Type B pancreatic cell (in vitro differentiated cells): ENCODE results near the gene MOB3B. TPM values are rescaled to one million over a fixed set of nuclear protein-coding genes. Genes with fewer than 3 reads are reported as not detected.

Experiments used
- DNase-seq: peaks from one replicate; pipeline ENCODE4 v3.0.0; 2021; ENCODE audit warnings: mixed read lengths; ENCODE audit not compliant: unreplicated experiment; ENCODE audit errors: extremely low spot score
- H3K27ac Mint-ChIP-seq: 2 replicates; pipeline ENCODE4 v1.8.0; 2021; ENCODE audit warnings: mild to moderate bottlenecking, mixed read lengths
- H3K27me3 Mint-ChIP-seq: 2 replicates; pipeline ENCODE4 v1.8.0; 2021; ENCODE audit warnings: mixed read lengths
- H3K36me3 Mint-ChIP-seq: 2 replicates; pipeline ENCODE4 v1.8.0; 2021; ENCODE audit warnings: mixed read lengths
- H3K4me1 Mint-ChIP-seq: one replicate; pipeline ENCODE4 v1.8.0; 2021; ENCODE audit warnings: mixed read lengths; ENCODE audit not compliant: unreplicated experiment
- H3K4me3 Mint-ChIP-seq: 2 replicates; pipeline ENCODE4 v1.8.0; 2021; ENCODE audit warnings: mild to moderate bottlenecking, mixed read lengths
- H3K9me3 Mint-ChIP-seq: 2 replicates; pipeline ENCODE4 v1.8.0; 2021; ENCODE audit warnings: mixed read lengths
- CTCF ChIP-seq: fragments of 200-600 bp; sonication (generic); conservative IDR thresholded peaks from 2 replicates; pipeline ENCODE4 v1.5.0; 2021; ENCODE audit warnings: antibody characterized with exemption, mild to moderate bottlenecking
- total RNA-seq: library from RNA; stranded (reverse); gene quantifications from 2 replicates; pipeline ENCODE4 v1.2.1, GENCODE V29; 2021; ENCODE audit warnings: low replicate concordance

The MOB3B gene
- total RNA-seq, 1 donor from 2014 or later = 27.5 TPM

GRCh38 chr9:27371382-27371781 lies 158.2 kb downstream of the MOB3B start:
- H3K9me3 Mint-ChIP-seq = no peaks in the 10 kb centered on the region
- H3K27ac Mint-ChIP-seq = peak overlapping the region; percentile 76
- H3K4me1 Mint-ChIP-seq = peaks cover 42% of the 10 kb centered on the region
- no peaks in the 10 kb centered on the region for H3K27me3 Mint-ChIP-seq
- DNase-seq = no peak
- peak overlapping the region; percentile 56 for H3K4me3 Mint-ChIP-seq
- no peaks in the 10 kb centered on the region for H3K36me3 Mint-ChIP-seq
- no peak for TF ChIP-seq CTCF

GRCh38 chr9:27369591-27369990 lies 160.0 kb downstream of the MOB3B start:
- DNase-seq = no peak
- Mint-ChIP-seq H3K27ac (no peak overlapping the region), H3K9me3 (no peaks in the 10 kb centered on the region), H3K36me3 (no peaks in the 10 kb centered on the region), H3K4me1 (peaks cover 59% of the 10 kb centered on the region), H3K27me3 (no peaks in the 10 kb centered on the region), H3K4me3 (no peak overlapping the region)
- no peak for TF ChIP-seq CTCF

- H3K4me3 Mint-ChIP-seq = peak overlapping the region; percentile 65
- TF ChIP-seq CTCF = no peak
- no peaks in the 10 kb centered on the region for H3K36me3 Mint-ChIP-seq
- H3K27me3 Mint-ChIP-seq = no peaks in the 10 kb centered on the region
- DNase-seq = no peak
- peak overlapping the region; percentile 80 for H3K27ac Mint-ChIP-seq
- peaks cover 59% of the 10 kb centered on the region for H3K4me1 Mint-ChIP-seq
- no peaks in the 10 kb centered on the region for H3K9me3 Mint-ChIP-seq
Observed at GRCh38 chr9:27368316-27368985, 161.2 kb downstream of the MOB3B start.

- H3K27me3 Mint-ChIP-seq = no peaks in the 10 kb centered on the region
- peaks cover 61% of the 10 kb centered on the region for H3K4me1 Mint-ChIP-seq
- no peak for DNase-seq
- no peak for TF ChIP-seq CTCF
- peak overlapping the region; percentile 2 for H3K27ac Mint-ChIP-seq
- no peaks in the 10 kb centered on the region for H3K36me3 Mint-ChIP-seq
- H3K4me3 Mint-ChIP-seq = peak overlapping the region; percentile 17
- H3K9me3 Mint-ChIP-seq = no peaks in the 10 kb centered on the region
Observed at GRCh38 chr9:27367921-27368315, 161.7 kb downstream of the MOB3B start.

- no peak for DNase-seq
- no peaks in the 10 kb centered on the region for H3K27me3 Mint-ChIP-seq
- TF ChIP-seq CTCF = no peak
- H3K9me3 Mint-ChIP-seq = no peaks in the 10 kb centered on the region
- H3K27ac Mint-ChIP-seq = peak overlapping the region; percentile 52
- H3K4me3 Mint-ChIP-seq = peak overlapping the region; percentile 46
- H3K36me3 Mint-ChIP-seq = peaks cover 2% of the 10 kb centered on the region
- H3K4me1 Mint-ChIP-seq = peaks cover 63% of the 10 kb centered on the region
Observed at GRCh38 chr9:27367175-27367798, 162.3 kb downstream of the MOB3B start.
